ENCODE results near the gene SYNE2.
"Not testable (repeated sequence)": the region's sequence is repeated elsewhere in the genome, so short reads cannot be mapped to it uniquely, and the experiment has no call there.

Gene SYNE2

DNA sequence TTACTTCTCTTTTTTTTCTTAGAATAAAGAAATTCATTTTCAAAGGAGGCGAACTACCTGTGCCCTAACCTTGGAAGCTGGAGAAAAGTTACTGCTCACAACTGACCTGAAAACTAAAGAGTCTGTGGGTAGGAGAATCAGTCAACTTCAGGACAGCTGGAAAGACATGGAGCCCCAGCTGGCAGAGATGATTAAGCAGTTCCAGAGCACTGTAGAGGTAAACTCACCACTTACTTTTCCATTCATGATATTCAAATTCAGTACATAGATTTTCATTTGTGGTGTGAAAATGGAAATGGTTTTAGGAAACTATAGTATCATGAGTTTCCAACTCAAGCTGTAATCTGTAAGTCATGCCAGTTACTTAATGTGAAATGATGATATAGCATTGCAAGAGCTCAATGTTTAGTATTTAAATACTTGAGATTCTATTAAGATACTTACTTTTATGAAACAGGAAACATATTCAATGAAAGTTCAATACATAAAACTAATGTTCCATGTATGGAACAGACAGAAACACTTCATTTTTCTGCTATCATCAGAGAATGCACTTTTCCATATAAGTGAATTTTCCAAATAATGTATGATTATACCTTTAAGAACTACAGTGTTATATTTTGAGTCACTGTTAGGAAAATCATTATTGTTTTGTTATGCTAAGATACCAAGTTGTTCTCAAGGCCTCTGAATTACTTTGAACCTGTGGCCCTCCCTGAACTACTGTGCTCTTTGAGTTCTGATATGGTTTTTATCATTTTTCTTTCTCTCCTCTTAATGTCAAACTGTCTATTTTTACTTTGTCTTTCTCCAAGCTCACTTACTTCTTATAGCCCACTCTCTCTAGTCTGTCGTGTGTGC lies 322.3 kb downstream of the SYNE2 start:
- Histone ChIP-seq H3K27me3 (ENCODE audit: insufficient read depth, poor library complexity, severe bottlenecking) (no peaks in the 10 kb centered on the region), H3K4me3 (replicated peaks; ENCODE audit: insufficient read depth, low read length) (no peak overlapping the region), H3K27ac (replicated peaks) (no peak overlapping the region)
- TF ChIP-seq GABPA (IDR thresholded peaks at IDR 0.05; ENCODE audit: low read depth) (no peak), SPI1 (IDR thresholded peaks at IDR 0.05; ENCODE audit: borderline replicate concordance, low read depth) (no peak), POLR2AphosphoS5 (IDR thresholded peaks at IDR 0.05; ENCODE audit: low read depth) (no peak)
- TF ChIP-seq, protein P1, sequence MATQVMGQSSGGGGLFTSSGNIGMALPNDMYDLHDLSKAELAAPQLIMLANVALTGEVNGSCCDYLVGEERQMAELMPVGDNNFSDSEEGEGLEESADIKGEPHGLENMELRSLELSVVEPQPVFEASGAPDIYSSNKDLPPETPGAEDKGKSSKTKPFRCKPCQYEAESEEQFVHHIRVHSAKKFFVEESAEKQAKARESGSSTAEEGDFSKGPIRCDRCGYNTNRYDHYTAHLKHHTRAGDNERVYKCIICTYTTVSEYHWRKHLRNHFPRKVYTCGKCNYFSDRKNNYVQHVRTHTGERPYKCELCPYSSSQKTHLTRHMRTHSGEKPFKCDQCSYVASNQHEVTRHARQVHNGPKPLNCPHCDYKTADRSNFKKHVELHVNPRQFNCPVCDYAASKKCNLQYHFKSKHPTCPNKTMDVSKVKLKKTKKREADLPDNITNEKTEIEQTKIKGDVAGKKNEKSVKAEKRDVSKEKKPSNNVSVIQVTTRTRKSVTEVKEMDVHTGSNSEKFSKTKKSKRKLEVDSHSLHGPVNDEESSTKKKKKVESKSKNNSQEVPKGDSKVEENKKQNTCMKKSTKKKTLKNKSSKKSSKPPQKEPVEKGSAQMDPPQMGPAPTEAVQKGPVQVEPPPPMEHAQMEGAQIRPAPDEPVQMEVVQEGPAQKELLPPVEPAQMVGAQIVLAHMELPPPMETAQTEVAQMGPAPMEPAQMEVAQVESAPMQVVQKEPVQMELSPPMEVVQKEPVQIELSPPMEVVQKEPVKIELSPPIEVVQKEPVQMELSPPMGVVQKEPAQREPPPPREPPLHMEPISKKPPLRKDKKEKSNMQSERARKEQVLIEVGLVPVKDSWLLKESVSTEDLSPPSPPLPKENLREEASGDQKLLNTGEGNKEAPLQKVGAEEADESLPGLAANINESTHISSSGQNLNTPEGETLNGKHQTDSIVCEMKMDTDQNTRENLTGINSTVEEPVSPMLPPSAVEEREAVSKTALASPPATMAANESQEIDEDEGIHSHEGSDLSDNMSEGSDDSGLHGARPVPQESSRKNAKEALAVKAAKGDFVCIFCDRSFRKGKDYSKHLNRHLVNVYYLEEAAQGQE (IDR thresholded peaks at IDR 0.05; ENCODE audit: insufficient replicate concordance, low read depth) = no peak
- TF ChIP-seq, protein P2, sequence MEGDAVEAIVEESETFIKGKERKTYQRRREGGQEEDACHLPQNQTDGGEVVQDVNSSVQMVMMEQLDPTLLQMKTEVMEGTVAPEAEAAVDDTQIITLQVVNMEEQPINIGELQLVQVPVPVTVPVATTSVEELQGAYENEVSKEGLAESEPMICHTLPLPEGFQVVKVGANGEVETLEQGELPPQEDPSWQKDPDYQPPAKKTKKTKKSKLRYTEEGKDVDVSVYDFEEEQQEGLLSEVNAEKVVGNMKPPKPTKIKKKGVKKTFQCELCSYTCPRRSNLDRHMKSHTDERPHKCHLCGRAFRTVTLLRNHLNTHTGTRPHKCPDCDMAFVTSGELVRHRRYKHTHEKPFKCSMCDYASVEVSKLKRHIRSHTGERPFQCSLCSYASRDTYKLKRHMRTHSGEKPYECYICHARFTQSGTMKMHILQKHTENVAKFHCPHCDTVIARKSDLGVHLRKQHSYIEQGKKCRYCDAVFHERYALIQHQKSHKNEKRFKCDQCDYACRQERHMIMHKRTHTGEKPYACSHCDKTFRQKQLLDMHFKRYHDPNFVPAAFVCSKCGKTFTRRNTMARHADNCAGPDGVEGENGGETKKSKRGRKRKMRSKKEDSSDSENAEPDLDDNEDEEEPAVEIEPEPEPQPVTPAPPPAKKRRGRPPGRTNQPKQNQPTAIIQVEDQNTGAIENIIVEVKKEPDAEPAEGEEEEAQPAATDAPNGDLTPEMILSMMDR (IDR thresholded peaks at IDR 0.05; ENCODE audit: insufficient read depth, low read length) = no peak
- DNase-seq (ENCODE audit: low read depth in 1 of 2, low spot score in 1 of 2) = no peak

DNA sequence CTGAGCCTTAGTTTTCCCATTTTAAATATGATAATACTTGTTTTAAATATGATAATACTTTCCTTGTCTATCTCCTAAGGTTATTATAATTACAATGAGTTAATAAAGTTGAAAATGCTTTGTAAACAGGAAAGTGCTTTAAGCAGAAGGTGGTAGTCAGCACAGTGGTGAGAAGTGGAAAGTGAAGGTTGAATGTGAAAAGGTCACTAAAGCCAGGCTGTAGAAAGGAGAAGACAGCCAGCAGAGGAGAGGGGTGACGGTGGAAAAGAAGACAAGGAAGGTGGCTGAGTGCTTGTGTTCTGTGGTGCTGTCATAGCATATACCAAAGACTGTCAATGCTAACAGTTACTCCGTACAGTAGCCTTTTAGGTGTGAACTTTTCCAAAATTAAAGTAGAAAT lies 323.5 kb downstream of the SYNE2 start:
- Histone ChIP-seq H3K27ac (replicated peaks) (no peak overlapping the region), H3K27me3 (ENCODE audit: insufficient read depth, poor library complexity, severe bottlenecking) (no peaks in the 10 kb centered on the region), H3K4me3 (replicated peaks; ENCODE audit: insufficient read depth, low read length) (no peak overlapping the region)
- no peak for DNase-seq (ENCODE audit: low read depth in 1 of 2, low spot score in 1 of 2)
- TF ChIP-seq, protein P1 (IDR thresholded peaks at IDR 0.05; ENCODE audit: insufficient replicate concordance, low read depth) = no peak
- TF ChIP-seq SPI1 (IDR thresholded peaks at IDR 0.05; ENCODE audit: borderline replicate concordance, low read depth) (no peak), POLR2AphosphoS5 (IDR thresholded peaks at IDR 0.05; ENCODE audit: low read depth) (no peak), GABPA (IDR thresholded peaks at IDR 0.05; ENCODE audit: low read depth) (no peak)
- TF ChIP-seq, protein P2 (IDR thresholded peaks at IDR 0.05; ENCODE audit: insufficient read depth, low read length) = no peak

DNA sequence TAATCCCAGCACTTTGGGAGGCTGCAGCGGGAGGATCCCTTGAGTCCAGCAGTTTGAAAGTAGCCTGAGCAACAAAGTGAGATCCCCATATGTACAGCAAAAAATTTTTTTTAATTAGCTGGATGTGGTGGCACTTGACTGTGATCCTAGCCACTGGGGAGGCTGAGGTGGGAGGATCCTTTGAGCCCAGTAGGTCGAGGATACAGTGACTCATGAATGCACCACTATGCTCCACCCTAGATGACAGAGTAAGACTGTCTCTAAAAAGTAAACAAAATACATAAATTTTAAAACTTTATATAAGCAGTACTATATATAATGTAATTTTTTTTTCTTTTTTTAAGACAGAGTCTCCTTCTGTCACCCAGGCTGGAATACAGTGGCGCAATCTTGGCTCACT lies 326.0 kb downstream of the SYNE2 start:
- no peak for DNase-seq (ENCODE audit: low read depth in 1 of 2, low spot score in 1 of 2)
- Histone ChIP-seq H3K4me3 (replicated peaks; ENCODE audit: insufficient read depth, low read length) (no peak overlapping the region), H3K27me3 (ENCODE audit: insufficient read depth, poor library complexity, severe bottlenecking) (no peaks in the 10 kb centered on the region), H3K27ac (replicated peaks) (no peak overlapping the region)
- TF ChIP-seq, protein P2 (IDR thresholded peaks at IDR 0.05; ENCODE audit: insufficient read depth, low read length) = no peak
- TF ChIP-seq, protein P1 (IDR thresholded peaks at IDR 0.05; ENCODE audit: insufficient replicate concordance, low read depth) = no peak
- TF ChIP-seq POLR2AphosphoS5 (IDR thresholded peaks at IDR 0.05; ENCODE audit: low read depth) = no peak
- TF ChIP-seq SPI1 (IDR thresholded peaks at IDR 0.05; ENCODE audit: borderline replicate concordance, low read depth) = no peak
- TF ChIP-seq GABPA (IDR thresholded peaks at IDR 0.05; ENCODE audit: low read depth) = no peak

DNA sequence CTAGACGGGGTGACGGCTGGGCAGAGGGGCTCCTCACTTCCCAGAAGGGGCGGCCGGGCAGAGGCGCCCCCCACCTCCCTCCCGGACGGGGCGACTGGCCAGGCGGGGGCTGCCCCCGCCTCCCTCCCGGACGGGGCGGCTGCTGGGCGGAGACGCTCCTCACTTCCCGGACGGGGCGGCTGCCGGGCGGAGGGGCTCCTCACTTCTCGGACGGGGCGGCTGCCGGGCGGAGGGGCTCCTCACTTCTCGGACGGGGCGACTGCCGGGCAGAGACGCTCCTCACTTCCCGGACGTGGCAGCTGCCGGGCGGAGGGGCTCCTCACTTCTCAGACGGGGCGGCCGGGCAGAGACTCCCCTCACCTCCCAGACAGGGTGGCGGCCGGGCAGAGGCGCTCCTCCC lies 330.1 kb downstream of the SYNE2 start:
- H3K4me3 ChIP-seq (replicated peaks; ENCODE audit: insufficient read depth, low read length); DNase-seq (ENCODE audit: low read depth in 1 of 2, low spot score in 1 of 2); H3K27me3 ChIP-seq (ENCODE audit: insufficient read depth, poor library complexity, severe bottlenecking); H3K27ac ChIP-seq (replicated peaks): not testable (repeated sequence)

Data from HL-60 (cell line).